SKM-1 treated with dmso at 0.1 percent for 144 hours (cell line): ENCODE data around the gene CFI.

ENCODE experiments used
- DNase-seq: peaks from one replicate; lab custom pipeline; 2025; ENCODE audit not compliant: unreplicated experiment; lab: John Stamatoyannopoulos, UW

Gene CFI

DNA sequence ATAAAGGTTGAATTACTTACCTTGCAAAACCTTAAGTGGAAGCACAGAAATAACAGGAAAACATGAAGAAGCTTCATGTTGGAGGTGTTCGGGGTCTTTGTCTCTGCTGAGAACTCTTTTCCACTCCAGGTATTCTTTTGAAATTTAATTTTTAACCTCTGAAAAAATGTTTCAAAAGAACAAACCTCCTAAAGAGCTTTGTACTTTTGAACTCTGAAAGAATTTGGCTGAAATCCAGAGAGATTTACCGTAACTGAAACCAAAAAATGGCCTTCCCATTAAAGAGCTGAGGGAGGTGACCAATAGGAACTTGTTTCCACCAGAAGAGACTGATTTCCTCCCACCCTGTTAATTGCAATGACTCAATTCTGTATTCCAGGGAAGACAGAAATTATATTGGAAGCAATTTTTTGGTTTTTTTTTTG lies at the start of gene CFI:
TSS of gene CFI (minus strand) at position 105 of the 425 bp plus-strand sequence. CDS start at position 77, 28 bp downstream.
- no peak for DNase-seq

DNA sequence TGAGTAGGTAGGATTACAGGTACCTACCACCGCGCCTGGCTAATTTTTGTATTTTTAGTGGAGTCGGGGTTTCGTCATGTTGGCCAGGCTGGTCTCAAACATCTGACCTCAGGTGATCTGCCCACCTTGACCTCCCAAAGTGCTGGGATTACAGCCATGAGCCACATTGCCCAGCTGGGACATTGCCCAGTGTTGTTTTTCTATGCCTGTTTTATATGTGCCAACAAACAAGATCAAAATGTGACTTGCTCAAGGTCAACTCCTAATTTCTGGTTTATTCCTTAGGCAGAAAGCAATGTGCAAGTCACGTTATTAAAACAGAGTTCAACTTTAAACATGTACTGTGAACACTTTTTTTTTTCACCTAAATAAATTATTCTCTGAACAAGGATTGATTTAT lies 48.8 kb upstream of the CFI start:
- no peak for DNase-seq

DNA sequence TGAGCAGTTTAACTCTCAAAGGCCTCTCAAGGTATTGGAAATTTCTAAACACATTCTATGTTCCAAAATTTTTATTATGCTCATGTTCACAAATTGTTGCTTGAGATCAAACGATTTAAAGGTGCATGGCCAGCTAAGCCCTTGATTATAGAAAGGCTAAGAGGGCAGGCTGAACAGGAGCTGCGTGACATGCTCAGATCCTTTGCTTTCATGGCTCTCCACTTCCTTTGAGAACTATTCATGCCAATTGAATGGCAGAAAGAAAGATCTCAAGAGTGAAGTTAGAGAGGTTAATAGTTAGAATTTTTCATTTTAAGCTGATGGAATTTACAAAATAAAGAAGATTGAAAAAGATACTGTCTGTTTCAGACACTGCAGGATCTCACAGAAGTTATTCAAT lies 46.7 kb upstream of the CFI start:
- DNase-seq: no peak

DNA sequence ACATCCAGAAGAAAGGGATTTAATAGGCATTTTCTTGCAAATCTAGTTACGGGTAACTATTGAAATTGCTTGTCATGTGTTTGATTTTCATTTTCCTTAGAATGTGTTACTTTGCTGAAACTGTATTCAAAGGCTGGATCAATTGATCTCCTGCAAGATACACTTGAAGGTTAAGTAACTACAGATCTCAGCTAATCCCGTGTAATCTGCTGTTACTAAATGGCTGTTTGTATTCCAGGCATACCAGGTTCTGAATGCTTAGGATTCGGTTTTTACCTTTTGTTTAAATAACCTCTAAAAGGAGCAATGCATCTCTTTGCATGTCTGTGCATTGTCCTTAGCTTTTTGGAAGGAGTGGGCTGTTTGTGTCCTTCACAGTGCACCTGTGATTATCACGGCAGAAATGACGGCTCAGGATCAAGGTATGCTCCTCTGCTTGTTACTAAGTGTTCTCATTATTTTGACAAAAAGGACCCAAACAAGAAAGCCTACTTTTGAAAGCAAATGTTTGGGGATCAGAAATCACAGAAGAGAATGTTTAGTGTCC lies 46.2 kb upstream of the CFI start, which contains the start of gene LRIT3:
TSS of gene LRIT3 (plus strand) at position 212 of the 547 bp plus-strand sequence. CDS start at position 307, 95 bp downstream.
- no peak for DNase-seq

DNA sequence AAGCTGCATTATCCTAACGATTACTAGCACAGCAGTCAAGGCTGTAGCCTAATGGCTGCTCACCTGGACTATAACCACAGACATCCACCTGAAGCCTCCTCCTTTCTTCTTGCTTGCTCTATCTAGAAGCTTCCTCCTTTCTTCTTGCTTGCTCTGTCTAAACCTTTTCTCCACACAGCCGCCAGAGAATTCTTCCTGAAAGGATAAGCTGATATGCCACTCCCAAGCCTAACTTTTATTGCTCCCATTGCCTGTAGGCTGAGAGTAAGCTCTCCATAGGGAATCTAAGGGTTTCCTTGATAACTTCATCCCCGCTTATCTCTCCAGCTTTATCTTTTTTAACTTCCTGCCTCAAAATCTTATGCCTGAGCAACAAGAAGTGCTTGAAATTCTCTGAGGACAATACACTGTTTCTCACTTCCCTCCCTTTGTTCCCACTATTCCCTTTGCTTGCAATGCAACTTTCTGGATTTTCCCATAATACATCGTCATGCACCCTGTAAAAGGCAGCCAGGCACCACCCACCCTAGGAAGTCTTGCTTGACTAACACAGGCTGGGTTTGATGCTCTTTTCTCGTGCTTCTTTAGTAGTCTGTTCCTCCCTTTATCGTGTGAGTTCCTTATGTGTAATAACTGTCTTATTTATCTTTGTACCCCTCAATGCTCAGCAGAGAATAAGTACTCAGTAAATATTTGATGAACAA lies 44.7 kb upstream of the CFI start:
- DNase-seq: no peak

DNA sequence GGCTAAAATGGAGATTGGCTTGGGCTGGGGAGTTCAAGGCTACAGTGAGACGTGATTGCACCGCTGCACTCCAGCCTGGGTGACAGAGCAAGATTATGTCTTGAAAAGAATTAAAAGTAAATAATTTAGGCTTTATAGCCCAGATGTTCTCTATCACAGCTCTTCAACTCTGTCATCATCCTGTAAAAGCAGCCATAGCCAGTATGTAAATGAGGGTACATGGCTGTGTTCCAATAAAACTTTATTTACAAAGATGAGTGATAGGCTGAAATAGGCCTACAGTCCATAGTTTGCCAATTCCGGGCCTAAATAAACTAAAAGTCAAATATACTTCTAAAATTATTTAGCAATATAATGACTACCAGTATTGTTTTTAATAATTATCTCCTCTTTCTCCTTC lies 35.2 kb upstream of the CFI start:
- DNase-seq: no peak

DNA sequence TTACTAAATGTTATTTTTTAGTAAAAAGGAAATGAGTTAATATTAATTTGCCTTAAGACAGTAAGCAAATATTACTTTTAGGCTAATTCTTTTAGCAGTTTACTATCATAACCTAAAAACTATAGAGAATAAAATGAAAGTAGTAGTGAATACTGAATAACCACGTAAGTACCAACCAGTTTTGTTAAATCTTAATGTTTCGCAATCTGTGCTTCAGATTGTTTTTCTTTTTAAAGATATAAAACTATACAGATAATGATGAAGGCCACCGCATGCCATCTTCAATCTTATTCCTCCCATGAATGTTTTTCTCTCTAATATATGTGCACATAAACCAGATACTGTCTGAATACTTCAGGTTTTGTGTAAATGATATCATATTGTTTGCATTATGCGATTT lies 32.0 kb upstream of the CFI start:
- no peak for DNase-seq

DNA sequence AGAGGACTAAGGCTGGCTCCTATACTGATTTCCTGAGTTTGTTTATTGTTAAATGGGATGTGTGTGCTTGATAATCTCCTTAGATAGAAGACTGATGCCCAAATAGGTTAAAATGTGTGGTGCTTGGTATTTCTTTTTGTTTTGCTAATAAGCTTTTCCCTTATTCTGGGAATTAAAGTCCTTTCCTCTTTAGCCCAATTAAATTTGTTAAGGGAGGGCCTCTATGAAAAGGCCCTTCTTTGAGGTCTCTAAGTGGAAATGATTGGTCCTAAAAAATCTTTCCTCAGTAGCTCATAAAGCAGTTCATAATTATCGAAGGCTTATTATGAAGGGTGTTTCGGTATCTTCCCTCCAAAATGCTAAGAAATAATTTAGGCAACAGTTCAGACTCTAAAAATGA lies 25.9 kb upstream of the CFI start, which contains the start of gene RRH:
TSS of gene RRH (plus strand) at position 301 of the 400 bp plus-strand sequence. CDS start at position 357, 56 bp downstream.
- DNase-seq: no peak

DNA sequence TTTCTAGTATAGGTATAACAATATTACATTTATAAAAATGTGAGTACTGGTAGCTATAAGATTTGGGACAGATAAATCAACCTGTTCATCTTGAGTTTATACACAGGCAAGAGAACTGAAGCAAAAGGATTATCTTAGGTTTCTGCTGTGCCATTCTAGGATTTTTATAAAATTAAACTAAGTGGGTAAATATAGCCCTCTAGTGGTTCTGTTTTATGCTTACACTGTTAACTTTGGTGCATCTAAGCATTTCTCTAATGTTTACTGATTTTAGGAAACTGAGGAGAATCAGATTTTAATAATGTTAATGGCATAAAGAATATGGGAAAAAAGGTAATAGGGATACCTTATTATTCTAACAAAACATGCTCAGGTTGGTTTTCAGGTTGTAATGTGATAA lies 24.9 kb upstream of the CFI start:
- peak; percentile 6 for DNase-seq

DNA sequence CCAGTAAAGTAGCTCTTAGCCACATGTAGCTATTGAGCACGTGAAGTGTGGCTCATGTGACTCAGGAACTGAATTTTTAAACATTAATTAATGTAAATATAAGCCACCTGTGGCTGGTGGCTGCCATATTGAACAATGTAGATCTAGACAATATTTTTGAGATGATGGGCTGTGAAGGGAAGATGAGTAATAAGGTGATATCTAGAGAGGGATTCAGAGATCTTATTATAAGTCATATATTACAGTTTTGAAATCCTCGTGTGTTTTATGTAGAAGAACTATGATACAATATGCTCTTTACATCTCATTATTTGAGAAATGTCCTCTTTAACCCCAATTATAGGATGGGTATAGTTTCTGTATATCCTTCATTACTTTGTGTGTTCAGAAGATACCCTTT lies 19.4 kb upstream of the CFI start:
- DNase-seq: no peak

DNA sequence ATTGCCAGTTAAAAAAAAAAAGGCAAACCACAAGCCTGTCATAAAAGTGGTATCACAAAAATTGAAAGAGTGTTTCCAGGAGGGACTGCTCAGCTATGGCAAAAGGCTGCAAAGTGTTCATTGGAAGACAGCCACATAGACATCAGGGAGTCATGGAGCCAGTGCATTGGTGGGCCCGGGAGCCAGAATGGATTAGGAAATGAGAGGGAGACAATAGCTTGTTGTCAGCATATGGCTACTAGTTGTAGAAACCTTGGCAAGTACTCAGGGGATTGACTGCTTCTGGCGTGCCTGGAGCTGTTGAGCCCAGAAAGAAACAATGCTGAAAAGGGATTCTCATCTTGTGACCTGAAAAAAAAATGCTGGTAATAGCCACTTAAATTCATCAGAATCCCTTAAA lies 18.8 kb upstream of the CFI start:
- DNase-seq: no peak

DNA sequence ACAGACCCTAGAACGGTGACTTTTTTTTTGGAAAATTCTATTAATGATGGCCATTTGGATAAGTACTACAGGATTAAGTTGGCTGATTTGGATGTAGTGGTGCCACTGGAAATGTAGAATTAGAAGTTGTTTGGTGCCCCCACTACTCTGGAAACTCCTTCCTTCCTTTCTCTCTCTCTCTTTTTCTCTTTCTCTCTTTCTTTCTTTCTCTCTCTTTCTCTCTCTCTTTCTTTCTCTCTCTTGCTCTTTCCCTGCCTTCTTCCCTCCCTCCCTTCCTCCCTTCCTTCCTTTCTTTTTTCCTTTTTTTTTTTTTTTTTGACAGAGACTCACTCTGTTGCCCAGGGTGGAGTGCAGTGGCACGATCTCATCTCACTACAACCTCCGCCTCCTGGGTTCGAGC lies 16.5 kb upstream of the CFI start:
- DNase-seq: no peak

DNA sequence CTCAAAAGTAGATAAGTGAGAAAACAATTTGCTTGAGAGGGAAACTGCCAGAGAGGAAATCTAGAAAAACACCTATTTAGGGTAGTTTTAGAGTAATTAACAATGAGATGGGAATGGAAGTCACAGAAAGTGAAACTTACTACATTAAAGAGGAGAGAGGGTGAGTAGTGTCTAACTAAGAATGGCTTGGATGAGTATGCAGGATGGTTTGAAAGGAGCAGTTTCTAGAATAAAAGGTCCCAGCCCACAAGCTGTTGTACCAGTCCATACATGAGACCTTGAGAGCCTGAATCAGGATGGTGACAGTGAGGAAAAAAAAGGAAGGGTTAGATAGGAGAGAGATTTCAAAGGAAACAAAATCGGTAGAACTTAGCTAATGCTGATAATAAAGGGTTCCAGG lies 15.1 kb upstream of the CFI start:
- DNase-seq: no peak

DNA sequence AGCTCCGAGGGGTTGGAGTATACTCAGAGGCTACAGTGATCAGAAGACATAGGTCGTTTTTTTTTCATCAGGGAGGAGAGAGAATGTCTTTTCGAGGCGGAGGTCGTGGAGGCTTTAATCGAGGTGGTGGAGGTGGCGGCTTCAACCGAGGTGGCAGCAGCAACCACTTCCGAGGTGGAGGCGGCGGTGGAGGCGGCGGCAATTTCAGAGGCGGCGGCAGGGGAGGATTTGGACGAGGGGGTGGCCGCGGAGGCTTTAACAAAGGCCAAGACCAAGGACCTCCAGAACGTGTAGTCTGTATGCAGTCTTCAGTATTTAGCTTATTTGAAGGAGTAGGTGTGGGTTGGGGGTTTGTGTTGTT lies 14.3 kb upstream of the CFI start:
- no peak for DNase-seq

DNA sequence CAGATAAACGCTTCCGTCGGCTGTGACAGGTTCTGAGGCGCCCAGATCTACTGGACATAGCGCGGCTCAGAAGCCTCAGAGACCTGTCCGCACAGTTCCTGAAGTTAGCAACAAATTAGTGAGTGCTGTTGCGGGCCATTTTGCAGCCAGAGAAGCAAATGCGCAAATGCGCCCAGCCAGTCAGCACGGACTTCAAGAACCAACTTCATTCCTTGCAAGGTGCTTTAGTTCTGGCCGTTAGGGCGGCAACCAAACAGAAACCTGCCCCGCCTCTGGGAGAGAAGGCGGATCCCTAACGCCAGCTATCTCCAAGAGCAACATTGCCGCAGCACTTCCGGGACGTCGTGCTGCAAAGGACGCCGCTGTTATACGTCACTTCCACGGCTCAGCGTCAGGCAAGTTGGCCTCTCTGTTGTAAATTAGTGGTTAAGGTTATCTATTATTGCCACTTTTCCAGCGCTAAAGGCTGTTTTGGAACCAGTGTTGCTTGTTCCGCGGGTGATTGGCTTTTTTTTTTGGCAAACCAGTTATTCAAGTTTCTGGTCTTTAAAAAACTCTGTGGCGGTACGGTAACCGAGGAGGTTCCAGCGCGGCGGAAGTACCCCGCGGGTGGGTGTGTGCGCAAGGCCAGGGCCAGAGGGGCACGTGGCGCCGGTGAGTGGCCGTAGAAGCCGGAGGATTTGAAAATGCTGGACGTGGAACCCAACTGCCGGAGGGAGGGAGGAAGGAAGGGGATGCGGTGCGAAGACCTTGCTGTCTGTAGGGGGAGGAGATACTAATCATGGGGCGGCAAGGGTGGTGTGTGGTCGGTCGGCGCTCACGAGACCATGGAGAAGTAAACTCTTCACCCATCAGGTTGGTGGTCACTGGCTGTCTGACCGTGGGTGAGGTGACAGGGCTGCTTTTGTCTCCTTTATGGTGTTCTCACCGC lies 13.6 kb upstream of the CFI start, which contains the start of gene GAR1:
TSS of gene GAR1 (plus strand) at position 612 of the 931 bp plus-strand sequence. CDS start 403 bp downstream, outside the sequence.
- peak; percentile 95 for DNase-seq

DNA sequence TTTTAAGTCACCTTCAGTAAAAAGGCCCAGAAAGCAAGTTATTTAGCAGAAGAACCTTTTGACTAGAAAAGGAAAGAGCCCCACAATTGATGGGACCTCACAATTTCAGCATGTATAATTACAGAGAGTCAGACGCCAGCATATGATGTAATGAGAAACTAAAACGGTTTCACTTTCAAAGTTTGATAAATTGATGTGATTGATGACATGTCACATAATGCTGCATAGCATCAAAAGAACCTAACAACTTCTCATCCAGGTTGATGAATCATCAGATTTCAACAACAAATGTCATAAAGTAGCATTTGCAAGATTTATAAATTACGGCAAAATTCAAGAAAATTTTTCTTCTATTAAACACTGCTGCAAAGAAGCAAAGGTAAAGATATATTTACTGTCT lies 9.9 kb upstream of the CFI start:
- DNase-seq: no peak

DNA sequence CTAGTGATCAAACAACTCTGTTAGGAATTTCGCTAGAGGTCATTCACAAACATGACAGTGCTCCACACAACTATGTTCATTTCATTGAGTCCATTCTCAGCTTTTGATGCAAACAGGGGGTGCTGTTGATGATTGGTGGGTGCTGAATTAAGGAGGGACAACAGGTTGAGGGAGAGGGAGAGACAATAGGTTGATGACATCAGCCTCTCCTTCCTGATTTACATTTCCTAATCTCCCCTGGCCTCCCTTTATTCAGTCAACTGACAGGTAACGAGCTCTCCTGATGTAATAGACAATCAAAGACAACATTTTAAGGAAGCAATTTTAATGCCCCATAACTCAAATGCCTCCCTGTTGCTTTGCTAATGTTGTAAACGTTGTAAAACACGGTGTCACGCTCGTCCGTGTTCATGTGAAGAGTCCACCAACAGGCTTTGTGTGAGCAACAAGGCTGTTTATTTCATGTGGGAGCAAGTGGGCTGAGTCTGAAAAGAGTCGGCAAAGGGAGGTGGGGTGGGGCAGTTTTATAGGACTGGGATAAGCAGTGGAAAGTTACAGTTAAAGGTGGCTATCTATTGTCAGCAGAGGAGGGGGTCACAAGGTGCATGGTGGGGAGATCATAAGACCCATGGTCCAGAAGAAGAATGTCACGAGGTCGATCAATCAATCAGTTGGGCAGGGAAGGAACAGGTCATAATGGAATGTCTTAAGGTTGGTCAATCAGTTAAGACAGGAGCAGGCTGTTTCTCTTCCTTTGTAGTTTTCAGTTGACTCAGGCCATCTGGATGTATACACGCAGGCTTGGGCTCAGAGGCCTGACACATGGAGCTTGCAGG lies 9.0 kb upstream of the CFI start:
- DNase-seq: no peak

DNA sequence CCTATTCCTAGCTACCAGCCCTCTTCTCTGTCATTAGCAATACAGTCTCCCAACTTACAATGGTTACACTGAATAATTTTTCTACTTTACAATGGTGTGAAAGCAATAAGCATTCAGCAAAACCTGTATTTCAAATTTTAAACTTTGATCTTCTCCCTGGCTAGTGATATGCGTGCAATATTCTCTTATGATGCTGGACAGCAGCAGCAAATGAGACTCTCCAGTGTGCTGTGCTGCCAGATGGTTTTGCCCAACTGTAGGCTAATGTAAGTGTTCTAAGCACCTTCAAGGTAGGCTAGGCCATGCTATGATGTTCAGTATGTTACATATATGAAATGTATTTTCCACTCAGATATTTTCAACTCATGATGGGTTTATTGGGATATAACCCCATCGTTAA lies 7.9 kb upstream of the CFI start:
- DNase-seq: no peak

DNA sequence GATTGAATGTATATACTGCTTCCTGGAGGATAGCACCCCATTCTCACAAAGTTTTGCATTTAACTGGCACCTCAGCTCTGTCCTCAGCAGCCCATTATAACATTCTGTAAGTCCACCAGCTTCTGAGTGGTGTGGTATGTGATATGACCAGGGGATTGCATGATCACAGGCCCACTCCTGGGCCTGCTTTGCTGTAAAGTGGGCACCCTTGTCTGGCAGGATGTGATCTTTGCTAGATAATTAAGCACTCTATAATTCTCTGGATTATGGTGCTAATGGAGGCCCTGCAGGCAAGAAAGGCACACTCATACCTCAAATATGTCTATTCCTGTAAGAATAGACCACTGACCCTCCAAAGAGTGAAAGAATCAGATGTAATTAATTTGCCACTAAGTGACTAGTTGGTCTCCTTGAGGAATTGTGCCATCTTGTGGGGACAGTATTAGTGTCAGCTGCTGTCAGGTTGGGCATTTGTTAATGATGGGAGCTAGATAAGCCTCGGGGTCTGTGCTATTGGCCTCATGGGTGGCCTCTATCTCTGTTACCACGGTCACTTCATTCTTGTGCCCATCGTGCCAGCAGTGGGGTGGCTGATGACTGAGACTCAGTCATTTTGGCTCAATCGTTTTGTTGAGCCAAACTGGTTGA lies 2.2 kb upstream of the CFI start:
- DNase-seq: peak; percentile 18

DNA sequence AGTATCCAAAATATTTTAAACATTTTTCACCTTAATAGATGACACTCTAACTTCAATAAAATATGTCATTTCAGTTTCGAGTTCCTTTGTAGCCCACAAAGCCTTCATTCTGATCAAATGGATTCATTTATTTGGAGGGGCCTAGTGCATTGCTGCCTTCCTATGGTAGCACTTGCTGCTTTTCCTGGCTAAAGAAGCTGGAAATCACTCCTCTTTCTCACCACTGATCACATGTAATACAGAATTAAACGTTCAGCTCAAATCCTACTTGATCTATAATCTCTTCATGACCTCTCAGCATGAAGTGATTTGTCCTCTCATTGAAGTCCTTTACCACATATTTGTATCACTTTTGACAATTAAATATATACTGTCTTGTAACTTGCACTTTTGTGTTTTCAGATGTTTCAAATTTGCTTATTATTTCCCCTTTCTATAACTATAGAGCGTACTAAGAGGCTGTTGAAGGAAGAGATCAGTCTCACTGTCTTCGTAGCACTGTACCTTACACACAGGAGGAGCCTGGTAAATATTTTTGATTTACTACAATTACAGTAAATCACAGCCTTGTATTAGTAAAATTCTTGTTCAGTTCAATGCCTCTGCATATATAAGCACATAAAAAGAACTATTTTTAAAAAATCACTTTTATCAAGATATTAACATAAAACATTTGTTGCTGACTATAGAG lies 555 bp downstream of the CFI start:
- no peak for DNase-seq
